Pulmonary artery endothelial cell (primary cell): ENCODE measurements around the gene LMO7. TPM values are rescaled to one million over a fixed set of nuclear protein-coding genes. Genes with fewer than 3 reads are reported as not detected.

Experiments
- DNase-seq: peaks from one replicate; pipeline ENCODE4 v3.0.0-alpha.2; 2011; ENCODE audit warnings: low read depth, low spot score
- total RNA-seq: library from RNA; depleted of rRNA; stranded (reverse); fragments of >200 nt; gene quantifications from 2 replicates; pipeline ENCODE4 v1.2.3, GENCODE V29; 2014

Gene LMO7
- total RNA-seq, 1 donor from 2014 or later: 18.1 TPM

DNA sequence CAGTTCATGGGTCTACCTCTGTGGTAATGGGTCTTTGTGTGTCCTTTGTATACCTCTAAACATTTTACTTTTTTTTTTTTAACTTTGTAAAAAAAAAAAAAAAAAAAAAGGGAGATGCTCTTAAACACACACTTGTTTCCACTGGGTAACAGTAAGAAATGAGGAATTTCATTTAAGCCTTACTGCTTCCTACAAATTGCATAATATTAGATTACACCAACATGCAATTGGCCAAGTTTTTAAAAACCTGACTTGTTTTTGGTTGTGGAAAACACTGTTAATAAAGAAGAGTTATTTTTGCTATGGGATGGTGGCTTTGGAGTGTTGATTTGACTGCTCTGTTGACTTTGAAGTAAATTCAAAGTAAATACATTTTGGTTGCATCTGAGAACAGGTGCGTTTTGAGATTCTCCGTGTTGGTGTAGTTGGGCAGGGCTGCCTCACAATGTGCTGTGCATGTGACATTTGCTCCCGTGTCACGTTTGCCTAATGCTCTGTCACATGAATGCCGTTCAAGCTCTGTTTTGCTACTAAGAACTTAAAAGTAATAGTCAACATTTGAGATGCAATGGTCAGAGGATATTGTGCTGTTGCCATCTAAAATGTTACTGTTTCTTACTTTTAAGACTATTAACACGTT is 202.4 kb downstream of the LMO7 start:
- DNase-seq: no peak

DNA sequence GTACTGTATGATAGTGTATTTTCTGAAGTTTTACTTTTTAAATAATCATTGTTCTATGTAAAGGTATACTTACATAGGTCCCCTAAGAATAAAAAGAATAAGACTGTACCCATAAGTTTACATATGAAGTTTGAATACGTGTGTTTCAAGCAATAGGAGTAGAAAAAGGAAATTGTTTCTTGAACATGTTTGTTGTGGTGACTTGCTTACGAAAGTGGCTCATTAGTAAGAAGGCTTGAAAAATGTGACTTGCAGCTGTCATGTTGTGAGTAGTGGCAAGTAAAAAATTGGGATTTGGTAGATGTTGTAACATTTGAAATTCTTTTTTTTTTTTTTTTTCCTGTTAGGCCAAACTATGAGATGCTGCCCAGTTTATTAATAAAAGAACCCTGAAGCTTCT is 203.3 kb downstream of the LMO7 start:
- DNase-seq: no peak

GRCh38 chr13:75841905-75842304 is 205.8 kb downstream of the LMO7 start:
- DNase-seq: no peak

GRCh38 chr13:75843074-75843473 is 206.9 kb downstream of the LMO7 start:
- DNase-seq: no peak

DNA sequence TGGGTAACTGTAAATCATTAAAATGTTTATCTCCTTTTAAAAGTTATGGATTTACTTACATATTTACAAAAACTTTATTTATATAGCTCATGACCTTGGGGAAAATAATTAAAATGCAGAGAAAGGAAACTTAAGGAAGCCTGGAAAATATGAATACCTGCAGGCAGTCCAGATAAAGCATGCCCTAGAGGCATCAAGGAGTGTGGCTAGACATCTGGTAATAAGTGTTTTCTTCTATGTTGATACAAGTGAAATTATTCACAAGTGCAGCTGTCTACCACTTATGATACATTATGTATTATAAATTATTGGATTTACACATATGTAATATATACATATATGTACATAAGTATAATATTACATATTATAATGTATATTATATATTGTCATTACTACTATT is 207.9 kb downstream of the LMO7 start:
- DNase-seq: no peak

GRCh38 chr13:75847588-75847987 is 211.5 kb downstream of the LMO7 start:
- no peak for DNase-seq

- DNase-seq: no peak
These were observed 214.8 kb downstream of the LMO7 start for GRCh38 chr13:75850916-75851315.

DNA sequence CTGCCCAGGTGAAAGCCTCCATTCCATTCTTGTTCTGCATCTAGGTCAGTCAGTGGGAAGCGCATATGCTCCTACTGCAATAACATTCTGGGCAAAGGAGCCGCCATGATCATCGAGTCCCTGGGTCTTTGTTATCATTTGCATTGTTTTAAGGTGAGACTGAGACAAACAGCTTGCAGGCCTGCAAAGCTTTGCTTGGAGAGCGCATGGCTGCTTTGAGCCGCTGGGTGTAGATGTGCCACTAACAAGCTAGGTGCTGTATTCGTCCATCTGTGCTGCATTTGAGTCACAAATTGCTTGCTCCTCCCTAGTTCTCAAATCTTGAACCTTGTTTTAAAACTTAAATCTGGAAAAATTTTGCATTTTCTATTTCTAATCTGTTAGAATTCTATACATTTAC is 219.1 kb downstream of the LMO7 start:
- DNase-seq: no peak

GRCh38 chr13:75855847-75856246 is 219.7 kb downstream of the LMO7 start:
- DNase-seq: no peak

DNA sequence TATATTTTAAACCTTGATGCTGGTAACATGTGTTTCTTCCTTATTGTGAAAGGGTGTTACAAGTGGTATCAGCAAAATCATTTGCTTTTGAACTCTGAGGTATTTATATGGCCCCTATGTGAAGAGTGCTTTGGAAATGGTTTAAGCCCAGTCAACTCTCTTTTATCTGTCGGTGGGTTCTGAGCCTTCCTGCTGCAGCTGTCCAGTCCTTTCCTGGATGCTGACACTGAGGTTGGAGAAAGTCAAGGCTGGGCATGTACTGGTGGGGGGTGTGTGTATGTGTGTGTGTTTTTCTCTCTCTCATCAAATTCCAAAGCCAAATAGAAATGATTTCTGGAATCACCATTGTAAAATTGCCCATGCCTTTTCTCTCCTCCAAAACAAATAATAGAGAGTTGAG is 221.2 kb downstream of the LMO7 start:
- DNase-seq: no peak

- no peak for DNase-seq
These were observed 224.8 kb downstream of the LMO7 start for GRCh38 chr13:75860935-75861334.

DNA sequence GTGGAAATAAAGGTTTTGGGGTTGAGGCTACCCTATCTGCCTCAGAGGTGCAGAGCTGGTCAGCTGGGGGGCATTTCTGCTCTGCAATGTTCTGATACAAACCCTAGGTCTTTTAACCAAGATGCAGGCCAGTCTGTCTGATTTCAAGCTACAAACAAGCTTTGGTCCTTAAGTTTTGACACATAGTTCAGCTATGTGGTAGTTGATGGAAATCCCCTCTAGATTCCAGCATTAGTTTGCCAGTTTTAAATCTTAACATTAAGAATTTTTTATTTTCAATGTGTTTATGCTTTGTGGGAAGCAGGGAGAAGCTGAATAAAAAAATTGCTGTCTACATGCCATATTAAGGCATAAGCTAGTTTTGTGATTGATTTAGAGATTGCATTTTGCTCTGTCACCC is 225.7 kb downstream of the LMO7 start:
- no peak for DNase-seq

DNA sequence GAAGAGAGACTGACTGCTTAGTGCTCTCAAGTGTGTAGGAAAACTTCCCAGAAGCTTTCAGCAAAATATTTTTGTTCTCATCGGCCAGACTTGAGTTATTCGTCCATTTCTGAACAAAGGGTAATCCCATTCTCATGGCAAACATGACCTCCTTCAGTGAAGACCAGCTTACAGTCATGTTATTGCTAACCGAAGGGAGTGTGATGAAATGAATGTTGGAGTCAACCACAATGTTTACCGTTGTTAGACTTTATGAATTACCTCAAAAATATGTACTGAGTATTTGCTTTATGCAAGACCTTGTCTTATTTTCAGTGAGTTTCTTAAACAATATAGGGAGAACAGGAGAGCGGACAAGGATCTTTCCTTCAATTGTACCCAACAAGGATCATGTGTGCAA is 228.6 kb downstream of the LMO7 start:
- no peak for DNase-seq

DNA sequence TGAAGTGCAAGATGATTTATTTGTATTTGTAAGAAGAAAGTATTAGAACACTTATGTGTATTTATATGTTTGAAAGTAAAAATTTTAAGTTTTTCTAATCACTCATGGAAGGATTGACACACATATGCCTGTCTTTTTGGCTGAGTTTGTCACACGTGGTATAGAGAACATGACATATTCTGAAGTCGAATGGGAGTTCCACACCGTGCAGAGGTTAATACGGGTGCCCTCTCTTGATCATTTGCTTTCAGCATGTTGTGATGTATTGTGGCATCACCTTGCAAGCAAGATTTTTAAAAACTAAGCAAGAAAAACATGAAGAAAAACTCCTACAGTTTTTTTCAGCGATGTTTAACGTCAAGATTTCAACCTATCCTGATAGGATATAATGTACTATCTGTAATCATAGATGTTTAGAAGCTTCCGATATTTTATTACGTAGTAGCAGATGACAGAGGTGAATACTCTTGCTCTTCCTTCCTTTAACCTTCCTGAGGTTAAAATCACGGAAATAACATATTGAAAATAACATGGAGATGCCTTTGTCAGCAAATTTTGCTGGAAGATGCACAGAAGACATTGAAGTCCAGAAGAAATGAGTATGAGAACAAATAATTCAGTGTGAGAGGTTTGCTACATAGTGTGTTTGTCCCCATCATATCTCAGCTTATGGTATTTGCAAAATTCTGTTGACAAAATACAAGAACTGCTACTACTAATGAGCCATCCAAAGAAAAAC is 231.4 kb downstream of the LMO7 start:
- DNase-seq: no peak

GRCh38 chr13:75869981-75870380 is 233.9 kb downstream of the LMO7 start:
- no peak for DNase-seq

GRCh38 chr13:75870397-75870903 is 234.3 kb downstream of the LMO7 start:
- DNase-seq: no peak

DNA sequence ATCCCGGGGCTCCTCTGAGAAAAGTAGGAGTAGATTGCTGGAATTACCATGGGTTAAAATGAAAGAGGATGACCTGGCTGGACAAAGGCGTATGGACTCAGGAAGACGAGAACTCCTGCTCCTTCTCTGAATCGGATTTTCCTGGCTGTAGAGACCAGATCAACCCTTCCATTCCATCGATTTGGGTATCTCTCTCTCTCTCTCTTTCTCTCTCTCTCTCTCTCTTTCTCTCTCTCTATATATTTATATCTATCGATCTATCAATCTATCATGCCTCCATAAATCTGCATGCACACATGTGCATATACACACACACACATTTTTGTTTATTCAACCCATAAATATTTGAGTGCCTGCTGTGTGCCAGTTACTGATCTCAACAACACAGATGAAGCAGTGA is 234.9 kb downstream of the LMO7 start:
- no peak for DNase-seq

DNA sequence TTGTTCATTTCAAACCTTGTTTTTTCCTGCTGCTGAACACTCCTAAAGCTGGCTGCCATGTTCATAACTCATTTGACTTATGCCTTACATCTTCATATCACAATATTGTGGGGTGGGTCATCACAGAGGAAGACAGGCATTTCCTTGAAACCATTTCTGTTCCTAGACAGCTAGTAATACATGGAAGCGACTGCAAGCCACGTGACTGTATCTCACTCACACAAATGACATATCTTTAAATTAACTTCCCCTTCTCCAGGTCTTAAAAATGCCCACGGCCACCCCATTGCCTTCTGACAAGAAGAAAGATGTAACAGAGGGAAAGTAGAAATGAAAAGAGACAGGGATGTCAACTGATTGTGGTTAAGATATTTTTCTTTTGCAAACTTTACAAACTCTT is 236.8 kb downstream of the LMO7 start:
- no peak for DNase-seq

DNA sequence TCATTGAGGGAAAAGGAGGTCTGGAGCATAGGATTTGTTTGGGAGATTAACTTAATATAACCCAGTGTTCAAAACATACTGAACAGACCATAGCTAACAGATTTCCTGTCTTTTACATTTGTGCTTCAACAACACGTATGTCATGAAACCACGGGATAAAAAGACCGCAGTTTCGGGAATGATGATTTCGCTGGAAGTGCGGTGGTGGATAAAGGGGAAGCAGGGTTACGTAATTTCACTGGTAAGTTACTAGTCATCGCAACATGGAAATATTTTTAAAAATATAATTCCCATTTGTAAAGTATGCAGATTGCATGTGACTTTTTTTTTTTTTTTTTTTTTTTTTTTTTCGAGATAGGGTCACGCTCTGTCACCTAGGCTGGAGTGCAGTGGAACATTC is 237.4 kb downstream of the LMO7 start:
- DNase-seq: no peak

- DNase-seq: no peak
These were observed 239.3 kb downstream of the LMO7 start for GRCh38 chr13:75875450-75875849.

DNA sequence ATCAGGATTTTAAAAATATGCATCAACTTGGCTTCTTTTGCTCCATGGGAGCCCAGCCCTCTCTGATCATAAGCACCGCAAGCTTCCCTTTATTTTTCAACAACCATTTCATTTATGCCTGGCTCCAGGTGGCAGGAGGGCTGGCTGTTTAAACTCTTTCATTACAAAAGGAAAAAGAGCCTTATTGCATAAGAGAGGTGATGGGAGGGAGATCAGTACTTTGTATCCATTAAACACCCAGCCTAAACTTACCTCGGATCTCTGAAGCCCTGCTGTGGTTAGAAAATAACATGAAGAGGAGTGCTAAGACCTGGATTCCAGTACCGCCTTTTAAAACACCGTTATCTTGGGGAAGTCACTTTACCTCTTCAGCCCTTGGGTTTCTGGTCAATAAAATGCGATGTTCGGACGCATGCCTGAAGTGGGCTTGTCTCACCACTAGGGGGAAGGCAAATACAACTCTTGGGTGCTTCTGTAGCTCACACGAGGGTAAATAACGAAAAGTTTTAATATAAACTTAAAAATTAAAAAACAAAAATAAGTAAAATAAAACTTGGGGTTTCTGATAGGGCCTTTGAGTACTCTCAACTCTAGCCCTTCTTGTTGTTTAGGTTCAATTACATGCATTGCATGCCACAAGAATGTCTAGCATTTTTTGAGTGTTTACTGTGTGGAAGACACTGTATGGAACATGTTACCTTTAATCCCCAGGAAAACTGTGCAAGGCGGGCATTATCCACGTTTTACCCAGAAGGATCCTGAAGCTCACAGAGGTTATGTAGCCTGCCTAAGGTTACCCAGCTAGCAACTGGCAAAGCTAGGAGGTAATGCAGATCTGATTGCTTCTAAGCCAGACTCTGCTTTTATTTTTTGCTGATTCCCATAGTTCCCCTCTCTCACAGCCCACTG is 240.3 kb downstream of the LMO7 start:
- peak; percentile 24 for DNase-seq

GRCh38 chr13:75877071-75877470 is 240.9 kb downstream of the LMO7 start:
- DNase-seq: no peak
